GM12801 (cell line): Measurements from ENCODE around the gene MAD1L1.

ENCODE experiments used
- TF ChIP-seq, protein P1 (sequence below): IDR thresholded peaks from one replicate; pipeline ENCODE4 v1.5.1; 2011; ENCODE audit warnings: control low read depth; ENCODE audit not compliant: insufficient read length; ENCODE audit errors: extremely low read depth

MAD1L1 gene

DNA sequence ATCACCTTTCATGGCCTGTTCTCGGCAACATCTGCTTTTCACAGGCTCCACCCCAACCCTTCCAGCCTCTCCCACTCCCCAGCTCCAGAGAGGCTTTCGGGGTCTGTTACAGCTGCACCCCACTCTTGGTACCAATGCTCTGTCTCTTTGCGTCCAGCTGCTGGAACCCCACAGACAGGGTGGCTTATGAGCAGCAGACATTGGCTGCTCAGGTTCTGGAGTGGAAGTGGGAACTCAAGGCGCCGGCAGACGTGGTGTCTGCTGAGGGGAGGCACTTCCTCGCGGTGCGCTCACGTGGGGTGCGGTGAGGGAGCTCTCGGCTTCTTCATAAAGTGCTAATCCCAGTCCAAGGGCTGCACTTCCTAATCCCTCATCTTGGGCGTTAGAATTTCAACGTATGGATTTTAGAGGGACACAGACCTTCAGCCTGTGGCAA is 377.0 kb downstream of the MAD1L1 start:
- TF ChIP-seq, protein P1, sequence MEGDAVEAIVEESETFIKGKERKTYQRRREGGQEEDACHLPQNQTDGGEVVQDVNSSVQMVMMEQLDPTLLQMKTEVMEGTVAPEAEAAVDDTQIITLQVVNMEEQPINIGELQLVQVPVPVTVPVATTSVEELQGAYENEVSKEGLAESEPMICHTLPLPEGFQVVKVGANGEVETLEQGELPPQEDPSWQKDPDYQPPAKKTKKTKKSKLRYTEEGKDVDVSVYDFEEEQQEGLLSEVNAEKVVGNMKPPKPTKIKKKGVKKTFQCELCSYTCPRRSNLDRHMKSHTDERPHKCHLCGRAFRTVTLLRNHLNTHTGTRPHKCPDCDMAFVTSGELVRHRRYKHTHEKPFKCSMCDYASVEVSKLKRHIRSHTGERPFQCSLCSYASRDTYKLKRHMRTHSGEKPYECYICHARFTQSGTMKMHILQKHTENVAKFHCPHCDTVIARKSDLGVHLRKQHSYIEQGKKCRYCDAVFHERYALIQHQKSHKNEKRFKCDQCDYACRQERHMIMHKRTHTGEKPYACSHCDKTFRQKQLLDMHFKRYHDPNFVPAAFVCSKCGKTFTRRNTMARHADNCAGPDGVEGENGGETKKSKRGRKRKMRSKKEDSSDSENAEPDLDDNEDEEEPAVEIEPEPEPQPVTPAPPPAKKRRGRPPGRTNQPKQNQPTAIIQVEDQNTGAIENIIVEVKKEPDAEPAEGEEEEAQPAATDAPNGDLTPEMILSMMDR = no peak

DNA sequence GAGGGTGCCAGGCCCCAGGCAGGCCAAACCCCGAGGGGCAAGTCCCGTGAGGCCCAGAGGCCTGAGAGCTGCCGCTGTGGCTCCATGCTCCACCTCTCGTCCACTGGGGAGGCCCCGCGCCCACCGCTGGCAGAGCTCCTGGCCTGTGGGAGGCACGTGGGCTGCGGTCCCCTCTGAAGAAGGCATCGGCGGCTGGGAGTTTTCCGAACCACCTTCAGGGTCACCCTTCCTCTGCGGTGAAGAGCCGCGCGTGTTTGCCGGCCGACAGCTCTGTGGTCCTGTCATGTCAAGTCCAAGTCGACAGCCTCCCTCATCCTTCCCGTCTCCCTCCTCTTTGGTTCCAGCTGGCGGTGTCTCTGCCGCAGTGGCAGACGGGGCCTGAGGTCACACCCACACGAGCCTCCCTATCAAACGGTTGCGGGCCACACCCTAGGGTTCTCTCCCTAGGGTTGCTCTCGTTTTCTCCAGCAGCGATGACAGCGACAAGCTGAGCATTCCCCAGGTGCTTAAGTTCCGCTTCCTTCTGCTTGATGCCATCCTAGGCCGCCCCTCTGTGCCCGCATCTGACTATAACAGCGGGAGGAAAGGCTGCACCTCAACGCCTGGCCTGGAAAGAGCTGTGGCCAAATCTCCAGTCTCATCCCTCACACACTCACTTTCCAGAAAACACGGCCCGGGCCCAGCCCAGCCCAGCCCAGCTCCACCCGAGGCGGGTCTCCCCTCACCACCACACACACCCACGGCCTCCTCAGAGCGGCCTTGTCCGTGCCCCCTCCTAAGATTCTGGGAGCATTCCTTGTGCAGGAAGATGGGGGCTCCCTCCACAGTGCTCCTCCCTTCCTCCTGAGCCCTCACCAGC is 377.6 kb downstream of the MAD1L1 start:
- TF ChIP-seq, protein P1 = no peak

DNA sequence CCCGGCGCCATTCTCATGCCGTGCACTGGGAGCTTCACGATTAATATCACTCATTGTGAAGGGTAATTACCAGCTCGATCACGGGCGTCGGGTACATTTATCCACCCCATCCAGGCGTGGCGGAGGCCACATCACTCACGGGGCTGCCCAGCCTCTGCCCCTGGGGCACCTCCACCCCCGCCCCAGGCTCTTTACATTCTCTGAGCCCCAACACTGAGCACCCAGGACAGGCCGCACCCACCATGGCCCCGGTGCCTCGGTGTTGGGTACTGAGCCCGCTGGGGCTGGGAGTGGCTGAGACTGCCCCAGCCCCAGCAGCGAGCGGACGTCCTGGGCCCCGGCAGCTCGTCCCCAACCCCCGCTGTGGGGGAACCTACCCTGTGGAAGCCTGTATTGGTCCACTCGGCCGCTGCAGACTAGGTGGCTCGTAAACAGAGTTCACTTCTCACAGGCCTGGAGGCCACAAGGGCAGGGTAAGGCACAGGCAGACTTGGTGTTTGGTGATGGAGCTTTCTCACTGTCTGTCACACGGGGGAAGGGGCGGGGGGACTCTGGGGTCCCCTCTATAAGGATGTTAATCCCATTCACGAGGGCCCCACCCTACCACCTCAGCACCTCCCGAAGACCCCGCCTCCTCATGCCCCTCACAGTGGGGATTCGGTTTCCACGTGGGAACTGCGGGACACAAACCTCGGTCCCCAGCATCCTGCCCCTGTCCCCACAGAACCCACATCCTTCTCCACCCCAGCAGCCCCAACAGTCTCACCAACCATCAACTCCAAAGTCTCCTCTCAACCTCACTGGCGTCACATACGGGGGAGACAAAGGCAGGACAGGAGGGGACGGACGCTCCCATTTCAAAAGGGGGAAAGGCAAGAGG is 378.5 kb downstream of the MAD1L1 start:
- TF ChIP-seq, protein P1 = no peak

DNA sequence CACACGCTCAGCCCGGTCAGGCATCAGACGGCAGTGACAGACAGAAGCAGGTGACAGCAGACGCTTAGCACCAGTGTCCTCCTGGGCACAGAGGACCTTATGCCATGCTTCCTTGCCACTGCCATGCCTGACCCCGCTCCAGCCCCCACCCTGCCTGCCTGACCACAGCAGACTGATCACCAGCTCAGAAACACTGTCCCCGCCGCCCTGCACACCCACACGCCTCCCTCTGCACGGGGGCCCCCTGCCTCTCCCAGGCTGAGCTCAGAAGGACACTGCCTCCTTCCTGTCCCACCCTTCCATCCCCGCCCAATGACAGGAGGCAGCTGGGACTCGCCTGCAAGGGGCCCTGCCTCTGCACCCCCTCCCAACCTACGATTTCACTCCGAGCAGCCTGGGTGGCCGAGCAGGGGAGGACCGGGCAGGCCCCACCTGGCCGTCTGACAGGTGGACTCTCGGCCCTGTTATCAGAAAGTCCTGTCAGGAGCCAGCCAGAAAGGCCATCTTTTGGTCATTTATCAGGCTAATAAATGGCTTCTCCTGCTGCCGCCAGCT is 379.2 kb downstream of the MAD1L1 start:
- TF ChIP-seq, protein P1 = no peak

DNA sequence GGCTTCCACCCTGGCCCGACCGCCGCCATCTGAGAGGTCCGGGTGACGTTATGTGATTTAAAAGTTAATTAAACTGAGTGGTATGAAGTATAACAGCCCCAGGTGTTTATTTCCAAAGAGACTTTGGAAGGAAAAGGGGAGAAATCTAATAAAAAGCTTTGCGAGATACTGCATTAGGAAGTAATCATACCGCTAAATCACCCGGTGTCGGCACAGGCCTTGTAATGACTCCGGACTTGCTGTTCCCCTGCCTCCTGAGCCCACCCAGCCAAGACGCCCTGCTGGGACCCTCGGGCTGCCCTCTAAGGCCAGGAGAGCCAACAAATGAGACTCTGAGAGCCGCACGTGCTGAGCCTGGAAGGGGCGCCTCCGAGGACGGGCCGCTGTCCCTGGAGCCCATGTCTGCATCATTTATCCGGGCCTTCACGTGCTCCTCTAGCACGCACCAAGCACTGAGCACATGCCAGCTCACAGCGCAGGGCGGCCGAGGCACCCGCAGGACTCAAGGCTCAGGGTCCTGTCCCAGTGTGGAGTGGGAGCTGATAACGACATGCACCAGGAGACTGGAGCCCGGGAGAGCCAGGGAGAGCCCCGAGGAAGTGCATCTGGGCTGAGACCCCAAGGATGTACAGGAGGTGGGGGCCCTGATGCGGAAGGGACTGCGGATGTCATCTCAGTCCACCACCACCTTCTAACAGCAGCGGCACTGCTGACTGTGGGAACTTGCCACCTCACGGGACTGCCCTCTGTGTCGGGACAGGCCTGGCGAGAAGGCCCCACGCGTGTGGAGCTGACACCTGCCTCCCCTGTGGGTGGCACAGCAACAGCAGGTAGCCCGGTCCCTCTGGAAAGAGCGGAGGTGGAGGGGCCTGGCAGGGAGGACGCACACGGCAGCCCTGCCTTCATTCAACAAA is 380.0 kb downstream of the MAD1L1 start:
- TF ChIP-seq, protein P1 = no peak

DNA sequence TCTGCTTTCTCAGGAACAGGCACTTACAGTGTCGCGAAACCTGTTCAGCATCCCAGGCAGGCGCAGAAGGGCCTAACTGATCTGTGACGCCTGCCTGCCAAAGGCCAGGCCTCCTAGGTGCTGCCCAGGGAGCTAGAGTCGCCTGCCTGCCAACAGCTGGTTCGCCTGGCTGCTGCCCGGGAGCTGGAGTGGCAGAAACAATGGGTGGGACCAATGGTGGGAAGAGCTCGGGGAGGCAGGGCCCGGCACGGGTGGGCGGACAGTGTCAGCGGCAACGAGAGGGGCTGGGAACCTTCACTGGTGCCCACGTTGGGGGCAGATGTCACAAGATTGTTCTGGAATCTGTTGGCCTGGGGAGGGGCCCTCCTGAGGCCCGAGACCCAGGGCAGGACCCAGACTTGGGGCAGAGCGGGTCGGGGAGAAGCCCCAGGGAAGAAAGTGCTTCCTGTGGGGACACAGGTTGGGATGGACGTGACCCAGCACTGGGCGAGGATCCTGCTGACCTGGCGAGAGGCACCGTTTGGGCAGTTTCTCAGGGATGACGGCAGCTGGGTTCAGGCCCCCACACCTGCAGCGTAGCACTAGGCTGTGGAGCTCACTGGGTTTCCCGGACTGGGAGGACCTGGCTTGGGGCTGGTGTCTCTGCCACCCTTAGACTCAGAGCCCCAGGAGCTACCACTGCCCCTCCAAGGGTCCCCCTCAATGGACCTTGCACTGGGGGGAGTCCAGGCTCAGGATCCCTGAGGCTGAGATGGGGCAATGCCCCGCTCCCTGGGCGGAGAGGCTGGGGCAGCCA is 380.8 kb downstream of the MAD1L1 start:
- TF ChIP-seq, protein P1 = no peak
